Measurements from ENCODE around the gene ATXN1.

DNA sequence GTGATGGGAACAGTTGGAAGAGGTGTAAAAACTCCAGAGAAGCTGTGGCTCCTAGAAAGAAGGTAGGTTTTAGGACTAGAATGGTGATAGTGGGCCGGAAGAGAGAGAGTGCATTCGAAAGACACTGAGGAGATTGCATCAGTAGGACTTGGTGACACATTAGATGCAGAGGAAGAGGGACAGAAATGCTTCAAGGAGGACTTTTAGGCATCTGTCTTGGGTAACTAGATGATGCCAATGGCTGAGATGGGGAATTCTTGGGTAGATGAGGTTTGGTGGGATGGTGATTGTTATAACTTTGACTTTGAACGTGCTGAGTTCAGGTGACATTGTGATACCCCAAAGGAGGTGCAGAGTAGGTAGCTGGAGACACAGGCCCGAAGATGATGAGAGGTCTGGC lies 326.4 kb downstream of the ATXN1 start:
- TF ChIP-seq, protein P1, sequence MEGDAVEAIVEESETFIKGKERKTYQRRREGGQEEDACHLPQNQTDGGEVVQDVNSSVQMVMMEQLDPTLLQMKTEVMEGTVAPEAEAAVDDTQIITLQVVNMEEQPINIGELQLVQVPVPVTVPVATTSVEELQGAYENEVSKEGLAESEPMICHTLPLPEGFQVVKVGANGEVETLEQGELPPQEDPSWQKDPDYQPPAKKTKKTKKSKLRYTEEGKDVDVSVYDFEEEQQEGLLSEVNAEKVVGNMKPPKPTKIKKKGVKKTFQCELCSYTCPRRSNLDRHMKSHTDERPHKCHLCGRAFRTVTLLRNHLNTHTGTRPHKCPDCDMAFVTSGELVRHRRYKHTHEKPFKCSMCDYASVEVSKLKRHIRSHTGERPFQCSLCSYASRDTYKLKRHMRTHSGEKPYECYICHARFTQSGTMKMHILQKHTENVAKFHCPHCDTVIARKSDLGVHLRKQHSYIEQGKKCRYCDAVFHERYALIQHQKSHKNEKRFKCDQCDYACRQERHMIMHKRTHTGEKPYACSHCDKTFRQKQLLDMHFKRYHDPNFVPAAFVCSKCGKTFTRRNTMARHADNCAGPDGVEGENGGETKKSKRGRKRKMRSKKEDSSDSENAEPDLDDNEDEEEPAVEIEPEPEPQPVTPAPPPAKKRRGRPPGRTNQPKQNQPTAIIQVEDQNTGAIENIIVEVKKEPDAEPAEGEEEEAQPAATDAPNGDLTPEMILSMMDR (conservative IDR thresholded peaks at IDR 0.05; ENCODE audit: low read depth, low read length) = no peak
- no peak for TF ChIP-seq EZH2 (IDR thresholded peaks at IDR 0.05; ENCODE audit: borderline replicate concordance, low read depth, low read length, poor library complexity, severe bottlenecking)
